HG03354 (cell line): ENCODE data around the gene CD300C.
"Not testable (repeated sequence)": the region's sequence is repeated elsewhere in the genome, so short reads cannot be mapped to it uniquely, and the experiment has no call there.

Experiments used
- ATAC-seq: cut with Tn5 transposase; IDR thresholded peaks from one replicate; pipeline ENCODE4 v1.9.1; 2021; ENCODE audit warnings: mild to moderate bottlenecking; ENCODE audit not compliant: unreplicated experiment, poor library complexity, severe bottlenecking

The CD300C gene

DNA sequence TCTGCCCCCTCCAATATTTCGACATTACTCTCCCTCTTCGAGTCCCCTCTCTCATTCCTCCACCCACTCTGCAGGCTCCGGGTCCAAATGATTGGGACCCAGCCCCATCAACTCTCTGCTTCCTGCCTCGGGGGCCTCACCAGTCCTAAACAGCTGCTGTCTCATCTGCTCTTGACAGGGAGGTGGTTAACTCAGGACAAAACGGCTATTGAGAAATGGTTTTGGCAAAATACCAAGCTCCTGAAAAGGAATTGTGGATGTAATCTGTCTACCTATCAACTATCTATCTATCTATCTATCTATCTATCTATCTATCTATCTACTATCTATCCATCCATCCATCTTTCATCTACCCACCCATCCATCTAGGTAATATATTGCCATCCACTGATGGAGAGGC is 19.2 kb upstream of the CD300C start:
- ATAC-seq = no peak

DNA sequence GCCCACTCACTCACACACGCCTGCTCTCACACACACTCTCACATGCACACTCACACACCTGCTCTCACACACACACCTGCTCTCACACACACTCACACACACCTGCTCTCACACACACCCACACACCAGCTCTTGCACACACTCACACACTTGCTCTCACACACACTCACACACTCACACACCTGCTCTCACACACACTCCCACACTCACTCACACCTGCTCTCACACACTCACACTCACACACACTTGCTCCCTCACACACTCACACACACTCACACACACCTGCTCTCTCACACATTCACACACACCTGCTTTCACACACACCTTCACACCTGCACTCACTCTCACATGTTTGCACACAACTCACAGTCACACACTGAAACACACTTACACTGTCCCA is 17.4 kb upstream of the CD300C start:
- ATAC-seq = no peak

DNA sequence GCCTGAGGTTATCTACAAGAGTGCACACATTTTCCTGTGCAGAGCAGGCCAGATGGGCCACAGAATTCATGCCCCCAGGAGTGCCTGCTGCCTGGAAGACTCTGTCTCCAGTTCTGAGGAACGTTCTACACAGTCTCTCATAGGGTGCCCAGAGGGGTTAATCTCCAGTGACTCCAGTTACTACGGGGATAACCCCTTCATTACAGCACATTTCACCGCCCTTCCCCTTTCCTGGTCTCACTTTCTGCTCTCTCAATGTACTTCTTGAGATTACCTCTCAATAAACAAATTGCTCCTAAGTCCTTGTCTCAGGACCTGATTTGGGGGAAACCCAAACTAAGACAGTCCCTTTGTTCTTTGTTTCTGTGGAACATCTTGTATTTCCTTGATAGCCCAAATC is 15.7 kb upstream of the CD300C start:
- no peak for ATAC-seq

DNA sequence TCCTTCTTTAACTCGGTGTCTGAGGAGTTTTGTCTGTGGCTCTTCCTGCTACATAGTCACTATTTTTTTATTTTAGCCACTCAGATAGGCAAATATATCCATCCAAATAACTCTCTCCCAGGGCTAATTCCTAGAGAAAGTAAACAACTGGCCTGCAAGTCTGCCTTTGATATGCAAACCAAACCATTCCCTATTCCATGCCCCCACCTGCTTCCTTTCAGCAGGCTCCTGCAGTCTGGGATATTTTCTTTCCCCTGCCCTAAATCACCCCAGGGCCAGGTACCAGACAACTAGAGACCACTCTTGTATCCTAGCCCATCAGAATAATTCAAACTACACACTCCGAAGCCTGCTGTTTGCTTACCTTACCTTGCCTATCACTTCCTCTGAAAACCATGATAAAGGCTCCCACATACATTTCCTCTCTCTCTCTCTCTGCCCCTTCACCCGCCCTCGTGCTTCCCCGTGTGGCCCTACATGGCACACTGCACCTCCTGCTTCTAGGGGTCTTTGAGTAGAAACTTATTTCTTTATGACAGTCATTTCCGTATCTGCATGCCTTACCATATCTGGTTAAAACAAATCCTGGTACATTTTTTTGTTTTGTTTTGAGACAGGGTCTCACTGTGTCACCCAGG is 13.1 kb upstream of the CD300C start:
- no peak for ATAC-seq

DNA sequence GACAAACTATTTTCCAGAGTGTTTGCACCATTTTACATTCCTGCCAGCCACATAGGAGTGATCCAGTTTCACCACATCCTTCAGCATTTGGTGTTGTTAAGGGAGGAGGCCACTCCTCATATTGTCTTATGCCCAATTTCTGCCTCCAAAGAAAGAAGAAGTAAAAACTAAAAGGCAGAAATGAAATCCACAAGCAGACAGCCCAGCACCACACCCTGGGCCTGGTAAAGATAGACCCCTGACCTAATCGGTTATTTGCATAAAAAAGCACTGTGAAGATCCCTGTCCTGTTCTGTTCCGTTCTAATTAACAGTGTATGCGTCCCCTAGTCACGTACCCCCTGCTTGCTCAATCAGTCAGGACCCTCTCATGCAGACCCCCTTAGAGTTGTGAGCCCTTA is 12.5 kb upstream of the CD300C start:
- ATAC-seq = not testable (repeated sequence)

DNA sequence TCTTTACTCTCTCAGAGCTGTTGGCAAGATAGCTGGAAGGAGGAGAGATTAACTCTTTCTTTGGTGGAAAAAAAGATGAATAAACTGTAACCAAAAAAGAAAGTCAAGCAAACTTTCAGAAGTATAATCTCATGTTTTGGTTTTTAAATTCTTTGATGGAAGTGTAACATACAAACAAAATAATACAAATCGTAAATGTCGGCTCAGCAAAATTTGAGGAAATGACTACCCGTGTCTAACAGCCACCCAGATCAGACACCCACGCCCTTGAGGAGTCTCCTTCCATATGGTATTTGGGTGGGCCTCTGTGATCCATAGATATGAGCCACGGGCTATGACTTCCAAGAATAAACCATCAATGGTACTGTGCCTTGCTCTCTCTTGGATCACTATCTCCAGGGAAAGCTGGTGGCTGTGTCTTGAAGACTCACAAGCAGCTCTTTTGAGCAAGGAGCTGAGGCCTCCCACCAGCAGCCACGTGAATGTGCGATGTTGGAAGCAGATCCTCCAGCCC is 9.6 kb upstream of the CD300C start:
- ATAC-seq = no peak

DNA sequence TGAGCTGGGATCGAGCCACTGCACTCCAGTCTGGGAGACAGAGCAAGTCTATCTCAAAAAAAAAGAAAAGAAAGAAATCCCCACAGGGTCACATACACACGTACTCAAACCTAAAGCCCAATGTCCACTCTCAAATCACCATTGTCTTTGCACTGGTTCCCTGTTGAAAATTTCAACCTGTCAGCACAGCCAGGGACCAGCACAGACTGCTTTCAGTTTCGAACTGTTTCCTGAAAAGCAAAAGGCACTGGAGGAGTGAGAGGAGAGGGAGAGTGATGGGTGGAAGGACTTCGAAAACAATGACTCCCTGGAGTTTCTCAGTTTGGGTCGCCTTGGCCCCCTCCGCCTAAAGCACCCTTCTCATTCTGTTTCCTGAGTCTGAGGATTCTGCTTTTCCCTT is 9.0 kb upstream of the CD300C start:
- no peak for ATAC-seq

DNA sequence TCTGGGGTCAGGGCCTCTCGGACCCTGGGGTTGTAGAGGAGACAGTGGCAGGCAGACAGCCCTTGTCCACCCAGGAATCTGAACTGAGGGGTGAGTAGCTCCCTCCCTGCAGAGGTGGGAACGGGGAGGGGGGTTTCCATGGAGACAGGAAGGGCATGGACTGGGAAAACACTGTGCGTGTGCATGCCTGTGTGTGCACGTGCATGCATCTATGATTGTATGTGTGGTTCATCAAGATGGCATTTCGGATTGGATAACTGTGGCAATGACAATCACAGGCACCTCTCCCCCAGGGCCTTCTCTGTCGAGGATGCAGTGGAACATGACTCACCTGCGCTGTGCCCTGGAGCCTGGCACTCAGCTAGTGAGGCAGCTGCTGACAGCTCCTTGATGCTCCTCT is 6.1 kb upstream of the CD300C start:
- ATAC-seq = no peak

DNA sequence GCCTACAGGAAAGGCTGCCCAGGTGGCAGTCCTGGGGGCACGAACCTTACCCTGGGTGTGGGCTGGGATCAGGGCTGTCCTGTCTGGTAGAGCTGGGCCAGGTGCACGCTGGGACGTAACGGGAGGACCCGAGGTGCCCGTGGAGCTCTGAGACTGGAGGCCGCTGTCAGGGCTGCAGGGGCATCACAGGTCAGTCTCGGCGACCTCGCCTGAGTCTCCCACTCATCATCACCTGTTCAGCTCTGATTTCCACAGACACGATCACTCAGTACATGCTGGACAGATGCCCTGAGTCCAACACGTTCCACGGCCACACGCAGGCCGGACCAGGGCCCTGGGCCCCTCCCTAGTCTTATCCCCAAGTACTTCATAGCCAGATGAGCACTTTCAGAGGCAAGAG is 4.7 kb upstream of the CD300C start:
- no peak for ATAC-seq

DNA sequence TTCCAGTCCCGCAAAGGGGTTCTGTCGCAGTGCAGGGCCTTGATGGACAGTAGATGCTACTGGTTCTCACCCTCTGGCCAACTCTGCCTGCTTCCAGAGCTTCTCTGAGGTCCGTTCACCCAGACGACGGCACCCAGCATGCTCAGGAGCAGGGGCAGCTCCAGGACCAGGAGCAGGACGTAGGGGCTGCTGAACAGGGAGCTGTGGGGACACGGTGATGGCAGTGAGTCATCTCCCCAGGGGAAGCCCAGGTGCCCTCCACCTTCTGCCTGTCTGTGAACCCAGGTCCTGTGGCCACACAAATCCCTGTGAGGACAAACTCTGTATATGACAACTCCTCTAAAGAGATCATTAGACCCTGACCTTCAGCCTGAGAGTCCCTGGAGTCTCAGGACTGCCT is 3.4 kb upstream of the CD300C start:
- ATAC-seq = no peak

DNA sequence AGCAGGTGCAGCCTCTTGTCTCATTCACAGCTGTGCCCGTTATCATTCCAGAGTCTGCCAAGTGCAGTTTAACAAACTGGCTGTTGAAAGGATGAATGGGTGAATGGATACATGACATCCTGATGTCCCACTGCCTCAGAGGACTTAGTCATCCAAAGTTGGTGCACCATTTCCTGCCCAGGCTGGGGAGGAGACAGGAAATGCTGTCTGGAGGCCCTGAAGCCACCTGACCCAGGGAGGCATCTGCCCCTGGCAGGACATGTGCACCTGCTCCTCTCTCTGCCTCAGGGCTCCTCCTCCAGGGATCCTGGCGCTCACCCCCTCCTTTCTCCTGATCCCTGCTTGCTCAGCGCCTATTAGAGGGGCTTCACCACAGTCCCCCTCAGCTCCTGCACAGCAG is 1.8 kb upstream of the CD300C start:
- no peak for ATAC-seq

DNA sequence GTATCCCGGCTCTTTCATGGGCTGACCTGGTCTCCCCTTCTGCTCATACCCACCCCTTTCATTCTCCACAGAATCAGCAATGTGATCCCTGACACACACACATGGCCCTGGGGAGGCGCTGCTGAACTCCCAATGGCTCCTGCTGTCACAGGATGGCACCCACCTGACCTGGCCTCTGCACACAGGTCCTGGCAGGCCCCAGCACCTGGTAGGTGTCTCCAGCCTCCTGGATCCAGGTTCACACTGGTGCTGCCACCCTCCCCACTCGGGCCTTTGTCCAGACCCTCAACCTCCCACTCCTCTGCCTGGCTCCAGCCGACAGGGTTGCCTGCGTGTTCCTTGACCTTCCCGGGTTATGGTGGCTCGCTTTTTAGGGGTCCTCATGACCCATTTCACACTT is 1.3 kb upstream of the CD300C start:
- no peak for ATAC-seq

DNA sequence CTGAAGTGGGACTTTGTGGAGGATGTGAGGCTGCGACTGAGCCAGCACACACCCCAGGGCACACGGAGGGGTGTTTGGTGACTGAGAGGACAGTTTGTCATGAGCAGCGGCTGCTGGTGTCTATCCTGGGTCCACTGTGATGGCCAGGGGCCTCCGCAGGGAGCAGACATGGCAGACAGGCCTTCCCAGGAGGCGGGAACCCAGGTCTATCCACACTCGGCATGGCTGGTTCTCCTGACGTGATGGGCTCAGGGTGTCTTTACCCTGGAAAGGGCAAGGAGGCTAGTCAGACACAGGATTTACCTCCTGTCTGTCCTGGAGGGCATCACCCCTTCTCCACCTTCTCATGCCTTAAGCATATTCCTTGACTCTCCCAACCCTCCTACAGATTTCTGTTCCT is 671 bp upstream of the CD300C start:
- no peak for ATAC-seq

DNA sequence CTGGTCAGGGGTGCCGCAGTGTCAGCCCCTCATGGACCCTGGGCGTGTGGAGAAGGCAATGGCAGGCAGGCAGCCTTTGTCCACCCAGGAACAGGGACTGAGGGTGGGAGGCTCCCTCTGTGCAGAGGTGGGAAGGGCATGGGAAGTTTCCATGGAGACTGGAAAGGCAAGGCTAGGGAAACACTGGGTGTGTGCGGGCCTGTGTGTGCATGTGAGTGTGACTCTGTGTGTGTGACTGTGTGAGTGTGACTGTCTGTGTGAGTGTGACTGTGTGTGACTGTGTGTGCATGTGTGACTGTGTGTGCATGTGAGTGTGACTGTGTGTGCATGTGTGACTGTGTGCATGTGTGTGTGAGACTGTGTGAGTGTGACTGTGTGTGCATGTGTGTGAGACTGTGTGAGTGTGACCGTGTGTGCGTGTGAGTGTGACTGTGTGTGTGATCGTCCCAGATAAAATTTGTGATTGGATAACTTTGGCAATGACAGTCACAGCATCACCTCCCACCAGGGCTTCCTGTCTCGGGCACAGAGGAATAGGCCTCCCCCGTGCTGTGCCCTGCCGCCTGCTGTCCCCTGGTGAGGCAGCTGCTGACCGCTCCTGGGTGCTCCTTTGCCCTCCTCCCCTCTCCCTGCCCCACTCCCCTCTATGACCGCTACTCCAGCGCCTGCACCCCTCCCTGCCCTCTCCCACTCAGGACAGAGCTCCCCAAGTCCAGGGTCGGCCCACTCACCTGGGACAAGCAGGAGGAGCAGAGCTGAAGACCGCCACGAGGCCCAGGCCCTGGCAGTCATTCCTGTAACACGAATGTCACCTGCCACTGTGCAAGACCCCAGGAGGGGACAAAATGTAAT is 698 bp downstream of the CD300C start:
- ATAC-seq = no peak

DNA sequence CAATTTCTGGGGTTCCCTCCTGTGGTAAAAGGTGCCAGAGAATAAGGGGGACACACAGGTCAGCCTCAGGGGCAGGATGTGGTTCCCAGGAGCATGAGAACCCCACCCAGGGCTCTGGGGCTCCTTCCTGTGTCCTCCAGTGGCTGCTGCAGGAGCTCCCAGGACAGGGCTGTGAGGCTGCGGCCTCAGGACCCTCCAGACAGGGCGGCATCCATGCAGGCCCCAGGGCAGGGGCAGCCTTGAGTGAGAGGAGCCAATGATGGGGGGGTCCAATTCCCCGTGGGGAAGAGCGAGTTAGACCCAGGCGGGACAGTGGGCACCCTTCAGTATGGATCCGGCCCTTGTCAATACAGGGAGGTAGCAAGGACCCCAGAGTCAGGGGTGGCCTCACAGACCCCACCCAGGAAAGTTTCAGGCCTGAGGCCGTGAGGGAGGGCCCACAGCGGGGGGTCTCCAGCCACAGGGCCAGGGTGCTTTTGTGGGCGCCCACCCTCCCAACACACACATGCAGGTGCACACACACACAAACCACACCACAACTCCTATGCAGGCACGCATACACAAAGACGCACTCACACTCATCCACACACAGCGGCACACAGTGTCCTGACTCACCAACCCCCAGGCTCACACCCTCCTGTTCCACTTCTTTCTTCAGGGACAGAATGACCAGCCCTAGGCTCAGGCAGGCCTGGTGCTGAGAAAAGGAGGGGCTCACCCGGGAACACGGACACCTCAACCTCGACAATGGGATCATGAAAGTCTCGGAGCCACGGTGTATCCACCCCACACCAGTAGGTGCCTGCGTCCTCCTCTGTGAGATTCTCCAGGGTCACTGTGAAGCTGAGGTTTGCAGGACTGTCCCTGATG is 1.8 kb downstream of the CD300C start:
- no peak for ATAC-seq

DNA sequence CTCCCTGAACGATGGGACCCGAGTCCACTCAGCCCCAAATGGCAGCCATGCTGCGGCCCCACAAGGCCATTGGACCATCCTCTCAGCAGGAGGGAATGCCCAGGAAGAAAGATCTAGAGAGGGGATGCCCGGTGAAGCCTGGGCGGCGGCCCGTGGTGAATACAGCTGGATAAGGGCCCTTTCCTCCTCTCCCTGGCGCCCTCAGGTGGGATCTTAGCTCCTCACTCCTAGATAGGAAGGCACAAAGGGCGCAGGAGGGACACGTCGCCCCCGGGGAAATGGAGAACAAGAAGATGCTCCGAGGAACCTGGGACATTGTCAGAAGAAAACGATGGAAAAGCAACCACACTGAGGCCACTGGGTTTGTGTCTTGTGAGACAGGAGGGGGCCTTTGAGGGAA is 2.5 kb downstream of the CD300C start:
- no peak for ATAC-seq

DNA sequence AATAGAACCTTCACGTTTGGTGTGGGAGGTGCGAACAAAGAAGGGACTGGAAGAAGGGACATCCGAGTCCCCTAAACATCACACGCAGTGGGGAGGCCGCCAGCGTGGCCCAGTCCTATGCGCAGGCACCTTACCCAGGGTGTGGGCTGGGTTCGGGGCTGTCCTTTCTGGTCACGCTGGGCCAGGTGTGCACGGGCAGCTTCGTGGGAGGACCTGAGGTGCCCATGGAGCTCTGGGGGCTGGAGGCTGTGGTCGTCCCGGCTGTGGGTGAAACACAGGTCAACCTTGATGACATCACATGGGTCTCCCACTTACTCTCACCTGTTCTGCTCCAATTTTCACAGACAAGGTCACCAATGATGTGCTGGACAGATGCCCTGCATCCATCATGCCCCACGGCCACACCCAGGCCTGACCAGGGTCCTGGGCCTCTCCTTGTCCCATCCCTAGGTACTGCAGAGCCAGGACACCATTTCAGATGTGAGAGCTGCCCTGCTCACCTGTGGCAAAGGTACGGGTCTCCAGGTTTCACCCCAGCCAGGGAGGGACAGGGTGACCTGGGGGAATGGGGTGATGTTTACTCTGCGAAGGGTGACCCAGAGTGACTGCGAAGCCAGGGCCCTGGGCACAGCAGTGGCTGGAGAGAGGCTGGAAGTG is 3.1 kb downstream of the CD300C start:
- ATAC-seq = no peak

DNA sequence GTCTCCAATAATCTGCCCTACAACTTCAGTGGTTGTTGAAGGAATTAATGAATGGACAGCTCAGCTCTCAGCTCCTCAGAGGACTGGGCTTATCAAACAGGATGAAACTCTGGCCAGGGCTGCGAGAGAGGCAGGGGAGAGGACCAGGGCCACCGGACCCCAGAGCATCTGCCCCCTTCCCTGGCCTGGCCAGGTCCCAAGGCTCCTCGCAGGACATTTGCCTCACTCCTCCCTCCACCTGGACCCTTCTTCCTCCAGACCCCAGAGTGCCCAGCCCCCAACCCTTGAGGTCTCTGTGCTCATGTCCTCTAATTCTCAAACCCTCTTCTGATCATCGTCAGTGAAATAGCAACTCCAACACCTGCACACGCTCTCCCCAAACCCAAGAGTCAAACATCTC is 3.7 kb downstream of the CD300C start:
- ATAC-seq = no peak

DNA sequence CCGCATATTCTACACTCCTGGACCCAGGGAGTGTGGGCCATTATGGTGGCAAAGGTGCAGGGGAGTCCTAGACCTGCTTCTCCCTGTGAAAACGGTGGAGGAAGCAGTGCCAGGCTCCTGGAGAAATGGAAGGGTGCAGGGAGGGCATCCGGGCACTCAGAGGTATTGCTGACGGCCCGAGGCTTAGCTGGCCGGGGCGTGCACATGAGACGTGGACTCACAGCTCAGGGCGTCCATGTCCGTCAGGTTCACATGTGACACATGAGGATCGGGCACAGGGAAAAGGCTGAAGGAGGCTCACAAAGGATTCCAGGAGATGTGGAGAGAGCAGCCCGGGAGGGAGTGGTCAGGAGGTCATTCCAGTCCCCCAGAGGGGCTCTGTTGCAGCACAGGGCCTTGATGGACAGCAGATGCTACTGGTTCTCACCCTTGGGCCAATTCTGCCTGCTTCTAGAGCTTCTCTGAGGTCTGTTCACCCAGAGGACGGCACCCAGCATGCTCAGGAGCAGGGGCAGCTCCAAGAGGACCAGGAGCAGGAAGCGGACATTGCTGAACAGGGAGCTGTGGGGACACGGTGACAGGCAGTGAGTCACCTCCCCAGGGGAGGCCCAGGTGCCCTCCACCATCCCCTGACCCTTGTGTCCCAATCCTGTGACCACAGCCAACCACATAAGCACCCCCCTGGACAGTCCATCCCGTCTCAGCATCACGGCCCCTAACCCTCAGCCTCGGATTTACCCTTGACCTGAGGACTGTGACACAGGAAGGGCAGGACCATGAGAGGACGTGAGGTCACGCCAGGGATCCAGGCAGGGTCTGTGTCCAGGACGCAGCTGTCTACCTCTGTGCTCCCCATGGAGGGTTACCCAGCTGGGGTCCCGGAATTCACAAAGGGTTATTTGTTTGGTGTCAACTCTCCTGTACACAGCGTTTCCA is 4.5 kb downstream of the CD300C start:
- no peak for ATAC-seq
